Body of pancreas (tissue), 4 donors: ENCODE data around the gene NLRP5.

Source experiments
- POLR2A ChIP-seq, 3 donors: fragments of 450-650 bp; IDR thresholded peaks; one replicate each; pipeline ENCODE4 v1.6.1; 2016; ENCODE audit warnings: antibody characterized with exemption in 3 of 3, mild to moderate bottlenecking in 2 of 3
- TF ChIP-seq, protein P1 (sequence below), 7 experiments: fragments of 450-650 bp in 4 of 7; fragments of 200-600 bp in 3 of 7; sonication (generic) in 3 of 7; IDR thresholded peaks; one replicate each; pipeline ENCODE4 v1.5.1; 2016 to 2019; ENCODE audit warnings: antibody characterized with exemption in 7 of 7

DNA sequence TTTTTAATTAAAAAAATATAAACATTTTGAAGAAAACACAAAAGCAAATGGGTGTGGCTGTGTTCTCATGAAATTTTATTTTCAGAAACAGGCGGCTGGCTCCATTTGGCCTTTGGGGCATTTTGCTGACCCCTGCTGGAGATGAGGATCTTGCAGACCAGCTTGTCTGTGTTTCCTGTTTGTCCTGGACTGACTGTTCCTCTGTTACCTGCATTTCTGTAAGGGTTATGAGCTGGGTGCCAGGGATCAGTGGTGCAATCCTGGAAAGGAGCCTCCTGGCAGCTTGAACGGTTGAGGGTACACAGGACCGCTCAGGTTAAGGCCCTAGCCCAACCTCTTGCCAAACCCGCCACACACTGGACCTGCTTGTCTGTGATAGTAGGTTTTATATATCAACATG is 84.6 kb downstream of the NLRP5 start:
- TF ChIP-seq, protein P1, sequence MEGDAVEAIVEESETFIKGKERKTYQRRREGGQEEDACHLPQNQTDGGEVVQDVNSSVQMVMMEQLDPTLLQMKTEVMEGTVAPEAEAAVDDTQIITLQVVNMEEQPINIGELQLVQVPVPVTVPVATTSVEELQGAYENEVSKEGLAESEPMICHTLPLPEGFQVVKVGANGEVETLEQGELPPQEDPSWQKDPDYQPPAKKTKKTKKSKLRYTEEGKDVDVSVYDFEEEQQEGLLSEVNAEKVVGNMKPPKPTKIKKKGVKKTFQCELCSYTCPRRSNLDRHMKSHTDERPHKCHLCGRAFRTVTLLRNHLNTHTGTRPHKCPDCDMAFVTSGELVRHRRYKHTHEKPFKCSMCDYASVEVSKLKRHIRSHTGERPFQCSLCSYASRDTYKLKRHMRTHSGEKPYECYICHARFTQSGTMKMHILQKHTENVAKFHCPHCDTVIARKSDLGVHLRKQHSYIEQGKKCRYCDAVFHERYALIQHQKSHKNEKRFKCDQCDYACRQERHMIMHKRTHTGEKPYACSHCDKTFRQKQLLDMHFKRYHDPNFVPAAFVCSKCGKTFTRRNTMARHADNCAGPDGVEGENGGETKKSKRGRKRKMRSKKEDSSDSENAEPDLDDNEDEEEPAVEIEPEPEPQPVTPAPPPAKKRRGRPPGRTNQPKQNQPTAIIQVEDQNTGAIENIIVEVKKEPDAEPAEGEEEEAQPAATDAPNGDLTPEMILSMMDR (IDR thresholded peaks at IDR 0.05) = peak in 1 of 7 experiments; percentile 9
- no peak for TF ChIP-seq POLR2A (IDR thresholded peaks at IDR 0.05)
